ENCODE data around the gene FMO5. TPM values are rescaled to one million over a fixed set of nuclear protein-coding genes. Genes with fewer than 3 reads are reported as not detected.

The FMO5 gene
- total and polyA plus RNA-seq, 2 of the 13 experiments (the other 11 are each of a cell fraction or from before 2014, with no cell fraction given): 48.2 to 149 TPM

- no peak for TF ChIP-seq ZNF234 (CRISPR knock-in tag; conservative IDR thresholded peaks at IDR 0.05)
- no peak for TF ChIP-seq ZNF326 (CRISPR knock-in tag; IDR thresholded peaks at IDR 0.05; ENCODE audit: borderline replicate concordance)
- TF ChIP-seq NCOA2 (CRISPR knock-in tag; IDR thresholded peaks at IDR 0.05): peak; percentile 82
- no peak for TF ChIP-seq CBX2 (IDR thresholded peaks at IDR 0.05; ENCODE audit: low read depth, low read length)
- no peak for TF ChIP-seq CBX2 (CRISPR knock-in tag; IDR thresholded peaks at IDR 0.05; ENCODE audit: low read depth)
- no peak for TF ChIP-seq ZKSCAN1 (IDR thresholded peaks at IDR 0.05; ENCODE audit: low read length)
- TF ChIP-seq ZNF143 (CRISPR knock-in tag; IDR thresholded peaks at IDR 0.05): no peak
- TF ChIP-seq ZNF468 (CRISPR knock-in tag; IDR thresholded peaks at IDR 0.05): no peak
- no peak for TF ChIP-seq ZNF589 (CRISPR knock-in tag; conservative IDR thresholded peaks at IDR 0.05)
- TF ChIP-seq NFIB (CRISPR knock-in tag; IDR thresholded peaks at IDR 0.05; ENCODE audit: borderline replicate concordance): no peak
- no peak; the same call in 1 of the 2 replicates for TF ChIP-seq ATF3 (CRISPR knock-in tag; IDR thresholded peaks at IDR 0.05)
- TF ChIP-seq ZNF660 (CRISPR knock-in tag; IDR thresholded peaks at IDR 0.05; ENCODE audit: borderline replicate concordance, low read depth): no peak
- TF ChIP-seq SIN3B (IDR thresholded peaks at IDR 0.05; ENCODE audit: low read length): no peak
- TF ChIP-seq HNF1B (CRISPR knock-in tag; IDR thresholded peaks at IDR 0.05): peak; percentile 63
- no peak for TF ChIP-seq ZNF235 (CRISPR knock-in tag; IDR thresholded peaks at IDR 0.05; ENCODE audit: borderline replicate concordance)
- no peak for TF ChIP-seq CENPX (CRISPR knock-in tag; IDR thresholded peaks at IDR 0.05)
- TF ChIP-seq ZNF292 (CRISPR knock-in tag; IDR thresholded peaks at IDR 0.05; ENCODE audit: borderline replicate concordance, low read depth): no peak
- no peak for TF ChIP-seq HNRNPK (IDR thresholded peaks at IDR 0.05; ENCODE audit: low read depth, low read length, poor library complexity, severe bottlenecking)
- no peak for TF ChIP-seq ZSCAN29 (CRISPR knock-in tag; conservative IDR thresholded peaks at IDR 0.05)
- no peak; the same call in 1 of the 2 replicates for TF ChIP-seq TFE3 (CRISPR knock-in tag; IDR thresholded peaks at IDR 0.05)
- no peak for TF ChIP-seq TFDP2 (CRISPR knock-in tag; IDR thresholded peaks at IDR 0.05)
- TF ChIP-seq SPEN (CRISPR knock-in tag; IDR thresholded peaks at IDR 0.05; ENCODE audit: low read depth): peak; percentile 37; the same call in 1 of the 2 replicates
- peak; percentile 60; the same call in 1 of the 2 replicates for TF ChIP-seq ZNF503 (CRISPR knock-in tag; IDR thresholded peaks at IDR 0.05)
- no peak for TF ChIP-seq ZFYVE20 (CRISPR knock-in tag; IDR thresholded peaks at IDR 0.05; ENCODE audit: borderline replicate concordance, low read depth)
- TF ChIP-seq ATF7-NPFF (CRISPR knock-in tag; IDR thresholded peaks at IDR 0.05; ENCODE audit: low read depth): no peak
- no peak for TF ChIP-seq ZNF720 (CRISPR knock-in tag; IDR thresholded peaks at IDR 0.05)
Measured at GRCh38 chr1:147168626-147169058, 56.5 kb downstream of the FMO5 start (continued).

Data from HepG2 (cell line).